Measurements from ENCODE around the gene GGA3. TPM values are rescaled to one million over a fixed set of nuclear protein-coding genes. Genes with fewer than 3 reads are reported as not detected.
A peak's percentile ranks its signal among the peaks of the same experiment; 100 is the strongest.

GGA3 gene
- total and polyA plus RNA-seq, 10 of the 15 experiments (the other 5 are each of a cell fraction or from before 2014, with no cell fraction given), result 7.0 to 57.5 (median 34.0) TPM

DNA sequence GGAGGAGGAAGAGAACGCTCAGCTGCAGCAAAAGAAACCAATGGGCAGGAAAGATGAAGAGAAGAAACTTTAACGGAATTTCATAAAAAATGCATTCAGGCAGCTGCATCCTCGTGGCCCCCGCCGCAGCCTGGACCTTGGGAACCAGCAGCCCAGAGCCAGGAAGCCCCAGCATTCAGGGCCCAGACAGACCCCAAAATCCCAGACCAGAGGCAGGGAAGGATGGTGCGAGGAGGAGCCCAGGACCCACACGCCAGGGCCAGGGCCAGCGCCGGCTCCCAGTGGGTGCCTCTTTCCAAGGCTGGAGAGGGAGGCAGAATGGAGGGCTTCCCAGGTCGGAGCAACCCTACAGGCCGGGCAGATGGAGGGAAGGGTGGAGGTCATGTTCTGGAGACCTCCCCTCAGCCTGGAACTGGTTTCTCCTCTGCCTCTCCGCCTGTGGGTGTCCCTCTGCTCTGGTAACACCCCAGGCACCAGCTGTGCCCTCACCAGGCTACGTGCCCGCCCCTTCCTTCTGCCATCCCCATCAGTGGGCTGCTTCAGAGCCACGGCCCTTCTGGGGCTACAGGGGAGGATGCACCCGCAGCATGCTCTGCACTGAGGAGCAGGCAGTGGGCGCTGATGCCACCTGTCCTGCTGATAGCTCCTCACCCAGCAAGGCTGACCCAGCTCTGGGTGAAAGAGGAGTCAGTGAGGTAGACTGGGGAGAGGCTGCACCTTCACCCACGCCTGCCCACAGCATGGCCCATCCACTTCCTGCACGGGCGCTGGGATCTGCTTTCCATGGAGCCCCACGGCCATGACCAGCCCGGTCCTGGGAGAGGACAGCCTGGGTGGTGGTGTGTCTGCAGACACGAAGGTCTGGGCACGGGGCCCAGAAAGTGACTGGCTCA lies 10.8 kb upstream of the GGA3 start (continued):
- TF ChIP-seq MYC (IDR thresholded peaks at IDR 0.05; ENCODE audit: insufficient read depth, insufficient read length, insufficient replicate concordance, low read length, severe bottlenecking) (no peak), RB1 (IDR thresholded peaks at IDR 0.05; ENCODE audit: borderline replicate concordance) (no peak), POLR2A (IDR thresholded peaks at IDR 0.05; ENCODE audit: low read depth, low read length) (peak; percentile 64), POLR2AphosphoS5 (IDR thresholded peaks at IDR 0.05; ENCODE audit: low read length) (peak; percentile 65; the same call in 1 of the 2 replicates), CEBPB (IDR thresholded peaks at IDR 0.05; ENCODE audit: borderline replicate concordance in 1 of 2, low read depth in 2 of 2, low read length in 2 of 2) (no peak), BHLHE40 (IDR thresholded peaks at IDR 0.05; ENCODE audit: borderline replicate concordance in 1 of 2, low read depth in 2 of 2, low read length in 1 of 2) (no peak)
- TF ChIP-seq, protein P1, sequence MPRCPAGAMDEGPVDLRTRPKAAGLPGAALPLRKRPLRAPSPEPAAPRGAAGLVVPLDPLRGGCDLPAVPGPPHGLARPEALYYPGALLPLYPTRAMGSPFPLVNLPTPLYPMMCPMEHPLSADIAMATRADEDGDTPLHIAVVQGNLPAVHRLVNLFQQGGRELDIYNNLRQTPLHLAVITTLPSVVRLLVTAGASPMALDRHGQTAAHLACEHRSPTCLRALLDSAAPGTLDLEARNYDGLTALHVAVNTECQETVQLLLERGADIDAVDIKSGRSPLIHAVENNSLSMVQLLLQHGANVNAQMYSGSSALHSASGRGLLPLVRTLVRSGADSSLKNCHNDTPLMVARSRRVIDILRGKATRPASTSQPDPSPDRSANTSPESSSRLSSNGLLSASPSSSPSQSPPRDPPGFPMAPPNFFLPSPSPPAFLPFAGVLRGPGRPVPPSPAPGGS (IDR thresholded peaks at IDR 0.05; ENCODE audit: borderline replicate concordance, insufficient read depth, low read depth, low read length, poor library complexity, severe bottlenecking), result peak; percentile 43
- TF ChIP-seq, protein P2, sequence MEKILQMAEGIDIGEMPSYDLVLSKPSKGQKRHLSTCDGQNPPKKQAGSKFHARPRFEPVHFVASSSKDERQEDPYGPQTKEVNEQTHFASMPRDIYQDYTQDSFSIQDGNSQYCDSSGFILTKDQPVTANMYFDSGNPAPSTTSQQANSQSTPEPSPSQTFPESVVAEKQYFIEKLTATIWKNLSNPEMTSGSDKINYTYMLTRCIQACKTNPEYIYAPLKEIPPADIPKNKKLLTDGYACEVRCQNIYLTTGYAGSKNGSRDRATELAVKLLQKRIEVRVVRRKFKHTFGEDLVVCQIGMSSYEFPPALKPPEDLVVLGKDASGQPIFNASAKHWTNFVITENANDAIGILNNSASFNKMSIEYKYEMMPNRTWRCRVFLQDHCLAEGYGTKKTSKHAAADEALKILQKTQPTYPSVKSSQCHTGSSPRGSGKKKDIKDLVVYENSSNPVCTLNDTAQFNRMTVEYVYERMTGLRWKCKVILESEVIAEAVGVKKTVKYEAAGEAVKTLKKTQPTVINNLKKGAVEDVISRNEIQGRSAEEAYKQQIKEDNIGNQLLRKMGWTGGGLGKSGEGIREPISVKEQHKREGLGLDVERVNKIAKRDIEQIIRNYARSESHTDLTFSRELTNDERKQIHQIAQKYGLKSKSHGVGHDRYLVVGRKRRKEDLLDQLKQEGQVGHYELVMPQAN (conservative IDR thresholded peaks at IDR 0.05), result no peak

Measured in GM12878 (cell line).